Stimulated activated memory B cell treated with anti-CD40 and anti-IgM and Interleukin-4, amounts not matched to agents 10 μg/mL and 1 μg/mL and 100 μg/mL, for 72 hours (primary cell): ENCODE measurements around the gene ATP6AP1.

Experiments
- ATAC-seq: fragments of 150-1000 bp; cut with Tn5 transposase; 2 replicates; pipeline ENCODE4 v1.10.0; 2021
- H3K27ac Mint-ChIP-seq: one replicate; pipeline ENCODE4 v1.8.0; 2022; ENCODE audit warnings: mild to moderate bottlenecking, mixed read lengths
- H3K27me3 Mint-ChIP-seq: one replicate; pipeline ENCODE4 v1.8.0; 2022; ENCODE audit warnings: mixed read lengths
- H3K36me3 Mint-ChIP-seq: one replicate; pipeline ENCODE4 v1.8.0; 2022; ENCODE audit warnings: mixed read lengths
- H3K4me1 Mint-ChIP-seq: one replicate; pipeline ENCODE4 v1.8.0; 2022; ENCODE audit warnings: mixed read lengths
- H3K4me3 Mint-ChIP-seq: one replicate; pipeline ENCODE4 v1.8.0; 2022; ENCODE audit warnings: mild to moderate bottlenecking, moderate library complexity, mixed read lengths
- H3K9me3 Mint-ChIP-seq: one replicate; pipeline ENCODE4 v1.8.0; 2022; ENCODE audit warnings: mixed read lengths

The ATP6AP1 gene

GRCh38 chrX:154433605-154434004, 5.1 kb downstream of the ATP6AP1 start:
- no peak overlapping the region for H3K4me3 Mint-ChIP-seq
- no peak for ATAC-seq
- no peak overlapping the region for H3K27ac Mint-ChIP-seq

GRCh38 chrX:154434394-154435168, 6.1 kb downstream of the ATP6AP1 start:
- no peak for ATAC-seq
- Mint-ChIP-seq H3K4me1 (peaks cover 38% of the 10 kb centered on the region), H3K4me3 (no peak overlapping the region)

More at GRCh38 chrX:154433605-154434004, 5.1 kb downstream of the ATP6AP1 start:
- Mint-ChIP-seq H3K4me1 (peaks cover 35% of the 10 kb centered on the region), H3K36me3 (peaks cover 24% of the 10 kb centered on the region), H3K9me3 (no peaks in the 10 kb centered on the region), H3K27me3 (no peaks in the 10 kb centered on the region)

GRCh38 chrX:154435171-154435733, 6.8 kb downstream of the ATP6AP1 start:
- ATAC-seq, result no peak
- no peak overlapping the region for H3K4me3 Mint-ChIP-seq
- H3K9me3 Mint-ChIP-seq, result no peaks in the 10 kb centered on the region
- H3K36me3 Mint-ChIP-seq, result peaks cover 24% of the 10 kb centered on the region
- H3K27me3 Mint-ChIP-seq, result no peaks in the 10 kb centered on the region
- H3K4me1 Mint-ChIP-seq, result peaks cover 39% of the 10 kb centered on the region
- peak overlapping the region; percentile 80 for H3K27ac Mint-ChIP-seq

More at GRCh38 chrX:154434394-154435168, 6.1 kb downstream of the ATP6AP1 start:
- Mint-ChIP-seq H3K36me3 (peaks cover 24% of the 10 kb centered on the region), H3K9me3 (no peaks in the 10 kb centered on the region), H3K27ac (no peak overlapping the region), H3K27me3 (no peaks in the 10 kb centered on the region)

- H3K9me3 Mint-ChIP-seq, result no peaks in the 10 kb centered on the region
- no peaks in the 10 kb centered on the region for H3K27me3 Mint-ChIP-seq
- H3K27ac Mint-ChIP-seq, result peak overlapping the region; percentile 80
- H3K36me3 Mint-ChIP-seq, result peaks cover 22% of the 10 kb centered on the region
- peaks cover 35% of the 10 kb centered on the region for H3K4me1 Mint-ChIP-seq
- ATAC-seq, result peak; percentile 79
- peak overlapping the region; percentile 80 for H3K4me3 Mint-ChIP-seq
Measured at GRCh38 chrX:154436374-154436982, 8.0 kb downstream of the ATP6AP1 start.

- peak within 1 kb of the TSS; percentile 92 for H3K4me3 Mint-ChIP-seq
- H3K4me1 Mint-ChIP-seq, result peaks cover 32% of the 10 kb centered on the region
- H3K27me3 Mint-ChIP-seq, result no peaks in the 10 kb centered on the region
- peak within 1 kb of the TSS; percentile 80 for H3K27ac Mint-ChIP-seq
- no peaks in the 10 kb centered on the region for H3K9me3 Mint-ChIP-seq
- peaks cover 19% of the 10 kb centered on the region for H3K36me3 Mint-ChIP-seq
- ATAC-seq, result peak; percentile 72
Measured at GRCh38 chrX:154436983-154437752, 8.7 kb downstream of the ATP6AP1 start, which contains the start of gene GDI1. GDI1 (plus strand) TSS chrX:154437154; CDS start chrX:154437255, 101 bp downstream.

- no peaks in the 10 kb centered on the region for H3K9me3 Mint-ChIP-seq
- ATAC-seq, result no peak
- peak overlapping the region; percentile 78 for H3K27ac Mint-ChIP-seq
- peaks cover 19% of the 10 kb centered on the region for H3K36me3 Mint-ChIP-seq
- H3K4me1 Mint-ChIP-seq, result peaks cover 36% of the 10 kb centered on the region
- peak overlapping the region; percentile 92 for H3K4me3 Mint-ChIP-seq
- no peaks in the 10 kb centered on the region for H3K27me3 Mint-ChIP-seq
Measured at GRCh38 chrX:154437971-154438893, 9.8 kb downstream of the ATP6AP1 start.

- ATAC-seq, result no peak
- Mint-ChIP-seq H3K4me1 (peaks cover 42% of the 10 kb centered on the region), H3K27me3 (no peaks in the 10 kb centered on the region), H3K4me3 (no peak overlapping the region), H3K36me3 (peaks cover 14% of the 10 kb centered on the region), H3K27ac (no peak overlapping the region), H3K9me3 (no peaks in the 10 kb centered on the region)
Measured at GRCh38 chrX:154439841-154440240, 11.4 kb downstream of the ATP6AP1 start.

- H3K27me3 Mint-ChIP-seq, result no peaks in the 10 kb centered on the region
- H3K36me3 Mint-ChIP-seq, result peaks cover 6% of the 10 kb centered on the region
- H3K27ac Mint-ChIP-seq, result no peak overlapping the region
- H3K4me1 Mint-ChIP-seq, result peaks cover 39% of the 10 kb centered on the region
- H3K4me3 Mint-ChIP-seq, result no peak overlapping the region
- H3K9me3 Mint-ChIP-seq, result no peaks in the 10 kb centered on the region
- ATAC-seq, result no peak
Measured at GRCh38 chrX:154440623-154441357, 12.3 kb downstream of the ATP6AP1 start.

- peaks cover 39% of the 10 kb centered on the region for H3K4me1 Mint-ChIP-seq
- ATAC-seq, result no peak
- H3K27me3 Mint-ChIP-seq, result no peaks in the 10 kb centered on the region
- H3K9me3 Mint-ChIP-seq, result no peaks in the 10 kb centered on the region
- H3K27ac Mint-ChIP-seq, result no peak overlapping the region
- H3K4me3 Mint-ChIP-seq, result no peak overlapping the region
- peaks cover 7% of the 10 kb centered on the region for H3K36me3 Mint-ChIP-seq
Measured at GRCh38 chrX:154441564-154441963, 13.1 kb downstream of the ATP6AP1 start.

- peak overlapping the region; percentile 91 for H3K27ac Mint-ChIP-seq
- H3K36me3 Mint-ChIP-seq, result peaks cover 12% of the 10 kb centered on the region
- no peak for ATAC-seq
- no peaks in the 10 kb centered on the region for H3K27me3 Mint-ChIP-seq
- H3K9me3 Mint-ChIP-seq, result no peaks in the 10 kb centered on the region
- H3K4me1 Mint-ChIP-seq, result peaks cover 45% of the 10 kb centered on the region
- H3K4me3 Mint-ChIP-seq, result no peak overlapping the region
Measured at GRCh38 chrX:154441984-154442707, 13.7 kb downstream of the ATP6AP1 start.

- Mint-ChIP-seq H3K27ac (peak overlapping the region; percentile 91), H3K4me3 (peak overlapping the region; percentile 79), H3K36me3 (peaks cover 17% of the 10 kb centered on the region), H3K4me1 (peaks cover 37% of the 10 kb centered on the region), H3K9me3 (no peaks in the 10 kb centered on the region), H3K27me3 (no peaks in the 10 kb centered on the region)
- peak; percentile 42 for ATAC-seq
Measured at GRCh38 chrX:154443479-154443910, 15.0 kb downstream of the ATP6AP1 start.

GRCh38 chrX:154443992-154444754, 15.7 kb downstream of the ATP6AP1 start, which contains the start of gene FAM50A:
FAM50A (plus strand) TSS chrX:154444141; CDS start chrX:154444236, 95 bp downstream.
- Mint-ChIP-seq H3K27me3 (no peaks in the 10 kb centered on the region), H3K4me3 (peak within 1 kb of the TSS; percentile 79), H3K4me1 (peaks cover 33% of the 10 kb centered on the region), H3K36me3 (peaks cover 17% of the 10 kb centered on the region), H3K9me3 (no peaks in the 10 kb centered on the region), H3K27ac (peak within 1 kb of the TSS; percentile 91)
- peak; percentile 93 for ATAC-seq
